Esophagus muscularis mucosa (tissue), 4 donors: ENCODE results near the gene KRTAP10-10. TPM values are rescaled to one million over a fixed set of nuclear protein-coding genes. Genes with fewer than 3 reads are reported as not detected.

ENCODE experiments used
- DNase-seq: peaks from one replicate; pipeline ENCODE4 v3.0.0-alpha.2; 2017; ENCODE audit errors: extremely low spot score
- H3K27ac ChIP-seq, 4 donors: fragments of 200-600 bp; sonication (generic); replicated peaks in 1 of 4; 1 replicate in 3 of 4; 2 replicates in 1 of 4; pipeline ENCODE4 v1.5.1; 2016 to 2019; ENCODE audit warnings: mild to moderate bottlenecking in 1 of 4
- H3K27me3 ChIP-seq, 4 donors: fragments of 200-600 bp; sonication (generic); one replicate each; pipeline versions ENCODE4 v1.5.1 to v1.6.0; 2016 to 2019
- H3K36me3 ChIP-seq, 4 donors: fragments of 200-600 bp; sonication (generic); one replicate each; pipeline ENCODE4 v1.5.1; 2016 to 2019
- H3K4me1 ChIP-seq, 4 donors: fragments of 200-600 bp; sonication (generic); one replicate each; pipeline ENCODE4 v1.5.1; 2016 to 2019
- H3K4me3 ChIP-seq, 4 donors: fragments of 200-600 bp; sonication (generic); 1 replicate in 2 of 4; 2 replicates in 2 of 4; pipeline ENCODE4 v1.5.1; 2016 to 2019; ENCODE audit warnings: mild to moderate bottlenecking in 4 of 4, moderate library complexity in 1 of 4
- H3K9me3 ChIP-seq, 4 donors: fragments of 200-600 bp; sonication (generic); 1 replicate in 3 of 4; 2 replicates in 1 of 4; pipeline ENCODE4 v1.5.1; 2016 to 2019
- CTCF ChIP-seq, 3 experiments: fragments of 200-600 bp in 2 of 3; fragments of 450-650 bp in 1 of 3; sonication (generic) in 2 of 3; IDR thresholded peaks; one replicate each; pipeline ENCODE4 v1.5.1; 2017 to 2019; ENCODE audit warnings: antibody characterized with exemption in 3 of 3, mild to moderate bottlenecking in 2 of 3, moderate library complexity in 1 of 3
- EP300 ChIP-seq: sonication (generic); formaldehyde crosslinking; IDR thresholded peaks from one replicate; pipeline ENCODE4 v1.6.1; 2017; ENCODE audit warnings: antibody characterized with exemption
- POLR2A ChIP-seq: fragments of 450-650 bp; IDR thresholded peaks from one replicate; pipeline ENCODE4 v1.6.1; 2017; ENCODE audit warnings: antibody characterized with exemption, moderate library complexity, mild to moderate bottlenecking, low read depth
- POLR2AphosphoS5 ChIP-seq, 2 donors: sonication (generic); formaldehyde crosslinking; IDR thresholded peaks; one replicate each; pipeline ENCODE4 v1.6.1; 2017; ENCODE audit warnings: antibody characterized with exemption in 2 of 2
- WGBS: methylation state at CpG from one replicate; pipeline ENCODE4 v1.1.5; 2018; 5-methylcytosine and 5-hydroxymethylcytosine counted together
- intact Hi-C: fragments of 100-400 bp; cut with DNase I; formaldehyde crosslinking; loops from one replicate; pipeline ENCODE4 v1.15.1; 2023
- small RNA-seq, 3 donors: library from RNA; depleted of rRNA; stranded (forward); fragments of <200 nt; gene quantifications; one replicate each; pipeline ENCODE3, GENCODE V24; 2016
- total RNA-seq, 4 donors: library from RNA; depleted of rRNA; stranded (reverse); fragments of >200 nt; gene quantifications; one replicate each; pipeline versions ENCODE4 v1.1.0 to v1.2.1, GENCODE V29; 2016

The KRTAP10-10 gene
- total RNA-seq, 4 donors from 2014 or later, result not detected

- TF ChIP-seq EP300, result no peak
- TF ChIP-seq POLR2AphosphoS5 (IDR thresholded peaks at IDR 0.05), result no peak
- no peak for TF ChIP-seq POLR2A
- no peak for TF ChIP-seq CTCF (IDR thresholded peaks at IDR 0.05)
- 49% methylated on average over 13 of the region's 14 CpGs for WGBS
Measured at GRCh38 chr21:44686000-44686781, 49.0 kb downstream of the KRTAP10-10 start.

GRCh38 chr21:44686843-44687561 lies 49.8 kb downstream of the KRTAP10-10 start:
- Histone ChIP-seq H3K27ac (no peak overlapping the region), H3K4me1 (no peaks in the 10 kb centered on the region), H3K27me3 (peaks cover 0 to 39% (median 0%) of the 10 kb centered on the region in 4 donors), H3K36me3 (no peaks in the 10 kb centered on the region), H3K9me3 (peaks cover 0 to 4% (median 0%) of the 10 kb centered on the region in 4 donors), H3K4me3 (no peak overlapping the region)
- intact Hi-C loops, result no loop called here
- WGBS, result 75% methylated on average over 23 of the region's 25 CpGs
- no peak for TF ChIP-seq POLR2A
- no peak for TF ChIP-seq POLR2AphosphoS5 (IDR thresholded peaks at IDR 0.05)
- no peak for TF ChIP-seq EP300
- no peak for TF ChIP-seq CTCF (IDR thresholded peaks at IDR 0.05)
- peak; percentile 70 for DNase-seq

More at GRCh38 chr21:44686000-44686781, 49.0 kb downstream of the KRTAP10-10 start:
- Histone ChIP-seq H3K36me3 (no peaks in the 10 kb centered on the region), H3K4me3 (no peak overlapping the region), H3K27me3 (peaks cover 0 to 46% (median 0%) of the 10 kb centered on the region in 4 donors), H3K4me1 (no peaks in the 10 kb centered on the region), H3K27ac (no peak overlapping the region), H3K9me3 (no peaks in the 10 kb centered on the region)
- DNase-seq, result peak; percentile 89
- intact Hi-C loops, result no loop called here

- peak; percentile 77 for DNase-seq
- intact Hi-C loops, result no loop called here
- Histone ChIP-seq H3K4me1 (no peaks in the 10 kb centered on the region), H3K27ac (no peak overlapping the region), H3K27me3 (peaks cover 0 to 39% (median 0%) of the 10 kb centered on the region in 4 donors), H3K4me3 (no peak overlapping the region), H3K36me3 (no peaks in the 10 kb centered on the region), H3K9me3 (peaks cover 0 to 10% (median 3%) of the 10 kb centered on the region in 4 donors)
- TF ChIP-seq POLR2AphosphoS5 (IDR thresholded peaks at IDR 0.05) (no peak), POLR2A (no peak), CTCF (IDR thresholded peaks at IDR 0.05) (no peak), EP300 (no peak)
- WGBS, result 42% methylated on average over 11 of the region's 11 CpGs
Measured at GRCh38 chr21:44687671-44688070, 50.5 kb downstream of the KRTAP10-10 start.

Small RNAs within 50 kb of the gene (small RNA-seq; reads per million reads assigned to genes)
- 0 reads per million in 3 donors for gene KRTAP12-6P

Other genes with a start within 250 kb of the KRTAP10-10 start
- 1 to 10 TPM; 3.3 to 6.6 (median 5.3) TPM for gene LRRC3, start 181.8 kb upstream of the KRTAP10-10 start, total RNA-seq
- gene KRTAP10-1, start 97.2 kb upstream of the KRTAP10-10 start, total RNA-seq, result not detected
- not detected for gene KRTAP10-2, start 85.9 kb upstream of the KRTAP10-10 start, total RNA-seq
- gene KRTAP10-3, start 78.6 kb upstream of the KRTAP10-10 start, total RNA-seq, result not detected
- gene KRTAP10-4, start 63.6 kb upstream of the KRTAP10-10 start, total RNA-seq, result not detected
- not detected for gene KRTAP10-5, start 56.8 kb upstream of the KRTAP10-10 start, total RNA-seq
- gene KRTAP10-6, start 44.9 kb upstream of the KRTAP10-10 start, total RNA-seq, result not detected
- gene KRTAP10-7, start 36.8 kb upstream of the KRTAP10-10 start, total RNA-seq, result not detected
- not detected for gene KRTAP10-8, start 25.3 kb upstream of the KRTAP10-10 start, total RNA-seq
- gene KRTAP10-9, start 10.3 kb upstream of the KRTAP10-10 start, total RNA-seq, result not detected
- gene KRTAP10-11, start 9.1 kb downstream of the KRTAP10-10 start, total RNA-seq, result not detected
- gene KRTAP12-4, start 17.3 kb downstream of the KRTAP10-10 start, total RNA-seq, result not detected
- gene KRTAP12-3, start 20.6 kb downstream of the KRTAP10-10 start, total RNA-seq, result not detected
- not detected for gene KRTAP12-2, start 29.6 kb downstream of the KRTAP10-10 start, total RNA-seq
- not detected for gene KRTAP12-1, start 44.8 kb downstream of the KRTAP10-10 start, total RNA-seq
- gene KRTAP10-12, start 59.8 kb downstream of the KRTAP10-10 start, total RNA-seq, result not detected
- gene TSPEAR, start 74.2 kb downstream of the KRTAP10-10 start, total RNA-seq, result under 1 TPM in 2 of 4 donors, not detected in 2; under 0.01 to 0.23 TPM
- gene UBE2G2, start 164.5 kb downstream of the KRTAP10-10 start, total RNA-seq, result 100 to 1,000 TPM in 1 of 4 donors, 10 to 100 TPM in 3; 74.4 to 174 (median 81.7) TPM
- gene SUMO3, start 180.7 kb downstream of the KRTAP10-10 start, total RNA-seq, result 10 to 100 TPM; 46.1 to 52.2 (median 48.6) TPM
- 100 to 1,000 TPM; 222 to 382 (median 302) TPM for gene PTTG1IP, start 236.3 kb downstream of the KRTAP10-10 start, total RNA-seq